ENCODE measurements around the gene PLTP. TPM values are rescaled to one million over a fixed set of nuclear protein-coding genes. Genes with fewer than 3 reads are reported as not detected.

PLTP gene
- total RNA-seq, 2 donors from 2014 or later: 92.1 to 123 TPM

GRCh38 chr20:45927071-45927878 is 15.3 kb upstream of the PLTP start:
- H3K9me3 Mint-ChIP-seq: no peaks in the 10 kb centered on the region
- H3K36me3 Mint-ChIP-seq (ENCODE audit: low read depth): no peaks in the 10 kb centered on the region
- H3K27ac Mint-ChIP-seq: no peak overlapping the region

DNA sequence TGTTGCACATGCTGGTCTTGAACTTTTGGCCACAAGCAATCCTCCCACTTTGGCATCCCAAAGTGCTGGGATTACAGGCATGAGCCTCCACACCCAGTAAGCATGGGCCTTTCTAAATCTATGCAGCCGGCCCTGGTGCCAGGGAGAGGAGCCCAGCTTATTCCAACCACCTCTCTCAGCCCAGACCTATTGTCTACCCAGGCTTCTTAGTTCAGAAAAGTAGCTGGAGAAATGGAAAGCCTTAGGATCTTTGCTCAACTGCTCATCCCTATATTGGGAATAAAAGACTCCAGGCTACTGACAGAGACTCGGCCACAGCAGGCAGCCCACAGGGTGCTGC is 14.7 kb upstream of the PLTP start:
- Mint-ChIP-seq H3K4me3 (no peak overlapping the region), H3K27me3 (ENCODE audit: insufficient read depth) (peaks cover 3% of the 10 kb centered on the region), H3K27ac (no peak overlapping the region), H3K9me3 (no peaks in the 10 kb centered on the region), H3K4me1 (peaks cover 15% of the 10 kb centered on the region), H3K36me3 (ENCODE audit: low read depth) (no peaks in the 10 kb centered on the region)
- DNase-seq: no peak
- Histone ChIP-seq H3K27me3 (ENCODE audit: control insufficient read depth, insufficient read depth, low read length, poor library complexity, severe bottlenecking) (no peaks in the 10 kb centered on the region), H3K4me3 (ENCODE audit: low read length) (no peak overlapping the region), H3K9ac (ENCODE audit: extremely low read depth, low read length, poor library complexity, severe bottlenecking) (no peak overlapping the region), H3K27ac (ENCODE audit: low read depth, low read length) (no peak overlapping the region), H3K9me3 (ENCODE audit: control insufficient read depth, low read length) (no peaks in the 10 kb centered on the region), H3K4me1 (ENCODE audit: control insufficient read depth, insufficient read depth, low read length) (peaks cover 4% of the 10 kb centered on the region), H3K36me3 (ENCODE audit: control insufficient read depth, insufficient read depth, low read length) (no peaks in the 10 kb centered on the region)
- 90 to 100% methylated on average over 1 to 2 of the region's 2 CpGs for WGBS, 2 experiments (ENCODE audit: insufficient coverage in 1 of 2, insufficient read length in 1 of 2)
- TF ChIP-seq, protein P1, sequence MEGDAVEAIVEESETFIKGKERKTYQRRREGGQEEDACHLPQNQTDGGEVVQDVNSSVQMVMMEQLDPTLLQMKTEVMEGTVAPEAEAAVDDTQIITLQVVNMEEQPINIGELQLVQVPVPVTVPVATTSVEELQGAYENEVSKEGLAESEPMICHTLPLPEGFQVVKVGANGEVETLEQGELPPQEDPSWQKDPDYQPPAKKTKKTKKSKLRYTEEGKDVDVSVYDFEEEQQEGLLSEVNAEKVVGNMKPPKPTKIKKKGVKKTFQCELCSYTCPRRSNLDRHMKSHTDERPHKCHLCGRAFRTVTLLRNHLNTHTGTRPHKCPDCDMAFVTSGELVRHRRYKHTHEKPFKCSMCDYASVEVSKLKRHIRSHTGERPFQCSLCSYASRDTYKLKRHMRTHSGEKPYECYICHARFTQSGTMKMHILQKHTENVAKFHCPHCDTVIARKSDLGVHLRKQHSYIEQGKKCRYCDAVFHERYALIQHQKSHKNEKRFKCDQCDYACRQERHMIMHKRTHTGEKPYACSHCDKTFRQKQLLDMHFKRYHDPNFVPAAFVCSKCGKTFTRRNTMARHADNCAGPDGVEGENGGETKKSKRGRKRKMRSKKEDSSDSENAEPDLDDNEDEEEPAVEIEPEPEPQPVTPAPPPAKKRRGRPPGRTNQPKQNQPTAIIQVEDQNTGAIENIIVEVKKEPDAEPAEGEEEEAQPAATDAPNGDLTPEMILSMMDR (conservative IDR thresholded peaks at IDR 0.05): no peak

More at GRCh38 chr20:45927071-45927878, 15.3 kb upstream of the PLTP start:
- 93 to 98% methylated on average over 12 to 14 of the region's 14 CpGs for WGBS, 2 experiments (ENCODE audit: insufficient coverage in 1 of 2, insufficient read length in 1 of 2)
- Histone ChIP-seq H3K27me3 (ENCODE audit: control insufficient read depth, insufficient read depth, low read length, poor library complexity, severe bottlenecking) (no peaks in the 10 kb centered on the region), H3K4me3 (ENCODE audit: low read length) (no peak overlapping the region), H3K4me1 (ENCODE audit: control insufficient read depth, insufficient read depth, low read length) (peaks cover 4% of the 10 kb centered on the region), H3K36me3 (ENCODE audit: control insufficient read depth, insufficient read depth, low read length) (no peaks in the 10 kb centered on the region), H3K9me3 (ENCODE audit: control insufficient read depth, low read length) (no peaks in the 10 kb centered on the region), H3K27ac (ENCODE audit: low read depth, low read length) (no peak overlapping the region), H3K9ac (ENCODE audit: extremely low read depth, low read length, poor library complexity, severe bottlenecking) (no peak overlapping the region)
- H3K4me3 Mint-ChIP-seq: no peak overlapping the region
- H3K27me3 Mint-ChIP-seq (ENCODE audit: insufficient read depth): no peaks in the 10 kb centered on the region
- H3K4me1 Mint-ChIP-seq: peaks cover 17% of the 10 kb centered on the region
- DNase-seq: no peak
- TF ChIP-seq, protein P1 (conservative IDR thresholded peaks at IDR 0.05): no peak

- Histone ChIP-seq H3K27ac (ENCODE audit: low read depth, low read length) (no peak overlapping the region), H3K27me3 (ENCODE audit: control insufficient read depth, insufficient read depth, low read length, poor library complexity, severe bottlenecking) (no peaks in the 10 kb centered on the region)
- 81 to 93% methylated on average over 3 to 9 of the region's 9 CpGs for WGBS, 2 experiments (ENCODE audit: insufficient coverage in 1 of 2, insufficient read length in 1 of 2)
These were observed 14.0 kb upstream of the PLTP start for GRCh38 chr20:45925821-45926506.

More at GRCh38 chr20:45925821-45926506, 14.0 kb upstream of the PLTP start:
- Histone ChIP-seq H3K9me3 (ENCODE audit: control insufficient read depth, low read length) (no peaks in the 10 kb centered on the region), H3K9ac (ENCODE audit: extremely low read depth, low read length, poor library complexity, severe bottlenecking) (no peak overlapping the region), H3K36me3 (ENCODE audit: control insufficient read depth, insufficient read depth, low read length) (no peaks in the 10 kb centered on the region), H3K4me1 (ENCODE audit: control insufficient read depth, insufficient read depth, low read length) (peaks cover 4% of the 10 kb centered on the region), H3K4me3 (ENCODE audit: low read length) (no peak overlapping the region)
- Mint-ChIP-seq H3K27ac (peak overlapping the region; percentile 30), H3K4me1 (peaks cover 15% of the 10 kb centered on the region), H3K4me3 (no peak overlapping the region), H3K9me3 (no peaks in the 10 kb centered on the region), H3K27me3 (ENCODE audit: insufficient read depth) (peaks cover 10% of the 10 kb centered on the region), H3K36me3 (ENCODE audit: low read depth) (no peaks in the 10 kb centered on the region)
- no peak for DNase-seq
- TF ChIP-seq, protein P1 (conservative IDR thresholded peaks at IDR 0.05): no peak
